Gastrocnemius medialis (tissue), 4 donors: ENCODE results near the gene ARID4A. TPM values are rescaled to one million over a fixed set of nuclear protein-coding genes. Genes with fewer than 3 reads are reported as not detected.
A peak's percentile ranks its signal among the peaks of the same experiment; 100 is the strongest.
"Not testable (repeated sequence)": the region's sequence is repeated elsewhere in the genome, so short reads cannot be mapped to it uniquely, and the experiment has no call there.

Experiments used
- ATAC-seq, 2 donors: fragments of 150-250 bp; one replicate each; pipeline ENCODE4 v1.9.1; 2016
- DNase-seq, 2 donors: peaks; one replicate each; pipeline ENCODE4 v3.0.0-alpha.2; 2019
- H3K27ac ChIP-seq, 4 donors: fragments of 200-600 bp; sonication (generic); 1 replicate in 1 of 4; 2 replicates in 3 of 4; pipeline ENCODE4 v1.5.1; 2016 to 2018; ENCODE audit warnings: mild to moderate bottlenecking in 2 of 4, moderate library complexity in 1 of 4
- H3K27me3 ChIP-seq, 3 donors: fragments of 200-600 bp; sonication (generic) in 2 of 3; 1 replicate in 1 of 3; 2 replicates in 2 of 3; pipeline versions ENCODE4 v1.5.1 to v1.6.0; 2016 to 2019; ENCODE audit warnings: mild to moderate bottlenecking in 1 of 3, moderate library complexity in 1 of 3
- H3K36me3 ChIP-seq, 2 donors: fragments of 200-600 bp; sonication (generic) in 1 of 2; one replicate each; pipeline ENCODE4 v1.5.1; 2017 to 2018
- H3K4me1 ChIP-seq, 2 donors: fragments of 200-600 bp; sonication (generic) in 1 of 2; one replicate each; pipeline ENCODE4 v1.5.1; 2016 to 2017; ENCODE audit warnings: mild to moderate bottlenecking in 2 of 2
- H3K4me3 ChIP-seq, 4 donors: fragments of 200-600 bp; sonication (generic) in 3 of 4; 1 replicate in 1 of 4; 2 replicates in 3 of 4; pipeline ENCODE4 v1.5.1; 2016 to 2019; ENCODE audit warnings: mild to moderate bottlenecking in 2 of 4
- H3K9me3 ChIP-seq, 3 donors: fragments of 200-600 bp; sonication (generic) in 2 of 3; 1 replicate in 1 of 3; 2 replicates in 2 of 3; pipeline ENCODE4 v1.5.1; 2016 to 2019
- POLR2A ChIP-seq, 2 donors: fragments of 450-650 bp; IDR thresholded peaks; one replicate each; pipeline ENCODE4 v1.6.1; 2017; ENCODE audit warnings: antibody characterized with exemption in 2 of 2, mild to moderate bottlenecking in 2 of 2, moderate library complexity in 2 of 2
- in situ Hi-C, 4 donors: fragments of 200-750 bp; cut with MboI; loops; one replicate each; pipeline versions ENCODE4 v1.15.0 to v1.8.0; 2017; ENCODE audit warnings: low sequenced_read_pairs in 4 of 4
- intact Hi-C: fragments of 100-400 bp; cut with DNase I; formaldehyde crosslinking; loops from one replicate; pipeline ENCODE4 v1.15.1; 2023; ENCODE audit warnings: low total_unique reads
- total RNA-seq, 4 donors: library from RNA; depleted of rRNA; stranded (reverse); fragments of >200 nt; gene quantifications; one replicate each; pipeline versions ENCODE4 v1.1.0 to v1.2.3, GENCODE V29; 2016
- TF ChIP-seq, protein P1 (sequence below), 5 experiments: fragments of 450-650 bp in 3 of 5; fragments of 200-600 bp in 2 of 5; sonication (generic) in 2 of 5; IDR thresholded peaks in 4 of 5; conservative IDR thresholded peaks in 1 of 5; 1 replicate in 4 of 5; 2 replicates in 1 of 5; pipeline ENCODE4 v1.5.1; 2016 to 2019; ENCODE audit warnings: antibody characterized with exemption in 5 of 5, mild to moderate bottlenecking in 3 of 5, moderate library complexity in 3 of 5

The ARID4A gene
- total RNA-seq, 4 donors from 2014 or later, result 6.6 to 10.5 (median 7.1) TPM

DNA sequence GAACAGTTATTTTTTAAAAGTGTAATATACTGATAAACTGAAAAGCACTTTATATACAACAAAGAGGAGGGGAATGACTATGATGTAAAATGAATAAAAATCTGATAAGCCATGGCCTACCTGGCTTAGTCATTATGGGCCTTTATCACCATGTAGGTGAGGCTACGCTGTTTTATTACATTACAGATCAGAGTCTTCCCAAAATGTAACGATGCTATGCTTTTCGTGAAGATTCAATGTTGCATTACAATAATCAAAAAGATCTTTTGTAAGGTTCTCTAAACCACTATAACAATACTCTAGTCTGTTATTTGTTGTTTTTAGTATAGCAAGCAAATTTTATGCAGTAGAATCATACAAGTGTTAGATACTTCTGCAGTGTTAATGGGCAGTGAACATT is 34.2 kb downstream of the ARID4A start:
- in situ Hi-C loops, result no loop called here
- intact Hi-C loops, result no loop called here
- TF ChIP-seq, protein P1, sequence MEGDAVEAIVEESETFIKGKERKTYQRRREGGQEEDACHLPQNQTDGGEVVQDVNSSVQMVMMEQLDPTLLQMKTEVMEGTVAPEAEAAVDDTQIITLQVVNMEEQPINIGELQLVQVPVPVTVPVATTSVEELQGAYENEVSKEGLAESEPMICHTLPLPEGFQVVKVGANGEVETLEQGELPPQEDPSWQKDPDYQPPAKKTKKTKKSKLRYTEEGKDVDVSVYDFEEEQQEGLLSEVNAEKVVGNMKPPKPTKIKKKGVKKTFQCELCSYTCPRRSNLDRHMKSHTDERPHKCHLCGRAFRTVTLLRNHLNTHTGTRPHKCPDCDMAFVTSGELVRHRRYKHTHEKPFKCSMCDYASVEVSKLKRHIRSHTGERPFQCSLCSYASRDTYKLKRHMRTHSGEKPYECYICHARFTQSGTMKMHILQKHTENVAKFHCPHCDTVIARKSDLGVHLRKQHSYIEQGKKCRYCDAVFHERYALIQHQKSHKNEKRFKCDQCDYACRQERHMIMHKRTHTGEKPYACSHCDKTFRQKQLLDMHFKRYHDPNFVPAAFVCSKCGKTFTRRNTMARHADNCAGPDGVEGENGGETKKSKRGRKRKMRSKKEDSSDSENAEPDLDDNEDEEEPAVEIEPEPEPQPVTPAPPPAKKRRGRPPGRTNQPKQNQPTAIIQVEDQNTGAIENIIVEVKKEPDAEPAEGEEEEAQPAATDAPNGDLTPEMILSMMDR (IDR thresholded peaks at IDR 0.05 in 4 of 5, conservative IDR thresholded peaks at IDR 0.05 in 1 of 5), result no peak
- no peak for TF ChIP-seq POLR2A (IDR thresholded peaks at IDR 0.05)
- Histone ChIP-seq H3K36me3 (peaks cover 3 to 30% of the 10 kb centered on the region in 2 donors), H3K9me3 (no peaks in the 10 kb centered on the region), H3K27ac (no peak overlapping the region), H3K4me1 (peaks cover 6% of the 10 kb centered on the region in 2 donors), H3K4me3 (no peak overlapping the region), H3K27me3 (no peaks in the 10 kb centered on the region)
- no peak for DNase-seq
- ATAC-seq, result no peak

DNA sequence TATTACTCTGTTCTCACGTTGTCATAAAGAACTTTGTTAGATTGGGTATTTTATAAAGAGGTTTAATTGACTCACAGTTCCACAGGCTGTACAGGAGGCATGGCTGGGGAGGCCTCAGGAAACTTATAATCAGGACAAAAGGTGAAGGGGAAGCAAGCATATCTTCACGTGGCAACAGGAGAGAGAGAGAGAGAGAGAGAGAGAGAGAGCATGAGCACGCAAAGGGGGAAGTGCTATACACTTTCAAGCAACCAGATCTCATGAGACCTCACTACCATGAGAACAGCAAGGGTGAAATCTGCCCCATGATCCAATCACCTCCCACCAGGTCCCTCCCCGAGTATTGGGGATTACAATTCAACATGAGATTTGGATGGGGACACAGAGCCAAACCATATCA is 41.3 kb downstream of the ARID4A start:
- DNase-seq, H3K27me3 ChIP-seq, H3K4me1 ChIP-seq, H3K9me3 ChIP-seq, in situ Hi-C loops, intact Hi-C loops, H3K4me3 ChIP-seq, H3K36me3 ChIP-seq, H3K27ac ChIP-seq, ATAC-seq: not testable (repeated sequence)

DNA sequence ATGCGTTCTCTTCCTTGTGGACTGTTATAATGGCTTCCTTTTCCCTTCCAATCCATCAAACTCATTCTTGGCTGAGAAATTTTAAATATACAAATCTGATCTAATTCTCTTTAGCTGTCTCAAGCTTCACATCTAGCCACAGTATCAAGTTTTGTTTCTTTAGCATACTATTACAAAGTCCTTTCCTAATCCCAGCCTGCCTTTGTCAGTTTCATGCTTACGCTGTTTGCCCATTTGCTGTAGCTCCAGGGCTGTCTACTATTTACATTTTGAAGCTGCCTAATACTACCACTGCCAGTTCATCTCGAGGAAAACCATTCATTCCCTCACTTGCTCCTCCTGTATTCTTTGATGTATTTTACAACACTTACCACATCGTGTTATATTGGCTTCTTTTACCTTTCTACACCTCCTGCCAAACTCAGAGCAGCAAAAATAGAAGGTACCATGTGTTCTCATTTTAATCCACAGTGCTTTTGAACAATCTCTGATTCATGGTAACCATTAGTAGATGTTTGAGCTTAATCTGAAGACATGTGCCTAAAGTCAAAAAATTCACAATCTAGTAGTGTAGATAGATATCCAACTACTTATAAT is 42.9 kb downstream of the ARID4A start:
- Histone ChIP-seq H3K4me1 (peaks cover 8% of the 10 kb centered on the region in 2 donors), H3K27me3 (no peaks in the 10 kb centered on the region), H3K4me3 (no peak overlapping the region), H3K36me3 (peaks cover under 1 to 12% of the 10 kb centered on the region in 2 donors), H3K9me3 (no peaks in the 10 kb centered on the region), H3K27ac (peak overlapping the region in 1 of 4 donors; percentile 50)
- ATAC-seq, result peak; percentile 56 to 77
- in situ Hi-C loops, result no loop called here
- no peak for DNase-seq
- no peak for TF ChIP-seq POLR2A (IDR thresholded peaks at IDR 0.05)
- TF ChIP-seq, protein P1 (IDR thresholded peaks at IDR 0.05 in 4 of 5, conservative IDR thresholded peaks at IDR 0.05 in 1 of 5), result no peak
- intact Hi-C loops, result no loop called here

DNA sequence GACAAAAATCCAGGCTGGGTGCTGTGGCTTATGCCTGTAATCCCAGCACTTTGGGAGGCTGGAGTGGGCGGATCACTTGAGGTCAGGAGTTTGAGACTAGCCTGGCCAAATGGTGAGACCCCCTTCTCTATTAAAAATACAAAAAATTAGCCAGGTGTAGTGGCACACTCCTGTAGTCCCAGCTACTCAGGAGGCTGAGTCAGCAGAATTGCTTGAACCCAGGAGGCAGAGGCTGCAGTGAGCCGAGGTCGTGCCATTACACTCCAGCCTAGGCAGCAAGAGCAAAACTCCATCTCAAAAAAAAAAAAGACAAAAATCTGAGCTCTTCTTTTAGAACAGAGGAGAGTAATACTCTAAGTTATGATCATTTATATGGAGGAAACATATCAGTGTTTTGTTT is 45.2 kb downstream of the ARID4A start:
- ATAC-seq, H3K27me3 ChIP-seq, H3K9me3 ChIP-seq, intact Hi-C loops, DNase-seq, H3K27ac ChIP-seq, H3K4me3 ChIP-seq, H3K4me1 ChIP-seq, in situ Hi-C loops: not testable (repeated sequence)
- H3K36me3 ChIP-seq, result peaks cover 6 to 30% of the 10 kb centered on the region in 2 donors

DNA sequence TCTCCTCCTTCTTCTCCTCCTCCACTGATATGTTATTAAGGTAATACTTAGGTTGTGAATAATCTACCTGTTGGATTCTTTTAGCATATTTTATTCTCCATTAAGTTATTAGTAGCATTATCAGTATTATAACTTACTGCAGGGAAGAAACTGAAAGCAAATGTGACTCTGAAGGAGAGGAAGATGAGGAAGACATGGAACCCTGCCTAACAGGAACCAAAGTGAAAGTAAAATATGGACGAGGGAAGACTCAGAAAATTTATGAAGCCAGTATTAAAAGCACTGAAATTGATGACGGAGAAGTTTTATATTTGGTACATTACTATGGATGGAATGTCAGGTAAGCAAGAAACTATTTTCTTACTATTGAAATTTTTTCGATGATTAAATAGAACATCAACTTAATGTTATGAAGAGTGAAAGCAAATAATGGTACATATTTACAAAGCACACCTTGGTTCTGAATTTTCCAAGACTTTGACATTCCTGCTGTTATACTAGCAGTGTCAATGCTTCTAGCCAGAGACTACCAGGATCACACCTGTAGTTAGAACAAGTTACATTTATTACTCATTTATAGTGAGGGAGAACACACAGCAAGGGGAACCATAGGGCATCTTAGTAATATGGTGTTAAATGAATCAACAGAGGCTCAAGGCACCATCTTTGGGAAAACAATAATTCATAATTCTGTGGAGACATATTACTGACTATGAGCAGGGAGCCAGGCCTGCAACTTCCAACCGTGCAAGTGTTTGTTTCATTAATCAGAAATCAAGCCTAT is 55.4 kb downstream of the ARID4A start:
- Histone ChIP-seq H3K4me1 (no peaks in the 10 kb centered on the region), H3K36me3 (peaks cover 0 to 56% of the 10 kb centered on the region in 2 donors), H3K9me3 (no peaks in the 10 kb centered on the region), H3K27me3 (no peaks in the 10 kb centered on the region), H3K4me3 (no peak overlapping the region), H3K27ac (no peak overlapping the region)
- TF ChIP-seq, protein P1 (IDR thresholded peaks at IDR 0.05 in 4 of 5, conservative IDR thresholded peaks at IDR 0.05 in 1 of 5), result no peak
- TF ChIP-seq POLR2A (IDR thresholded peaks at IDR 0.05), result no peak
- no peak for ATAC-seq
- DNase-seq, result no peak
- intact Hi-C loops, result no loop called here
- in situ Hi-C loops, result loop anchor here in 2 of 4 donors (25.0 kb wide), 1 partner anchor 241 kb away; no protein-coding TSS in a partner anchor
